ENCODE results near the gene FHIT.

Gene FHIT

DNA sequence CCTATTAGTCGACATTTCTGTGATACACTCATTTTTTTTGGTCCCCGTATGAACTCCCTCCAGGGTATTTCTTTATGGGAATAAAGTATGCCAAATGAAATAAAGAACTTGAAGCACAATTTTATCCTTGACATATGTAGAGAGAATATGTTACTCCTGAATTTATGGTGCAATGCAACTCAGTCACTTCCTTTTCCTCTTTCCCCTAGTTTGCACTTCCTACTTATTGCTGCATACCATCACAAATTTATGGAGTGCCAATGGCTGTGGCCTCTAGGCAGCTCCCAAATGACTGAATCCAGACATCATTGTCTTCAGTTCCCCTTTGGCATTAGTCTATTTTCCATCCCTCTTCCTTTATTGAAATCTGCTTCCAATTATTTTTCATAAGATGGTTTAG is 403.5 kb downstream of the FHIT start:
- DNase-seq (ENCODE audit: insufficient read length, low spot score) (no peak), FAIRE-seq (no peak)
- TF ChIP-seq, protein P1, sequence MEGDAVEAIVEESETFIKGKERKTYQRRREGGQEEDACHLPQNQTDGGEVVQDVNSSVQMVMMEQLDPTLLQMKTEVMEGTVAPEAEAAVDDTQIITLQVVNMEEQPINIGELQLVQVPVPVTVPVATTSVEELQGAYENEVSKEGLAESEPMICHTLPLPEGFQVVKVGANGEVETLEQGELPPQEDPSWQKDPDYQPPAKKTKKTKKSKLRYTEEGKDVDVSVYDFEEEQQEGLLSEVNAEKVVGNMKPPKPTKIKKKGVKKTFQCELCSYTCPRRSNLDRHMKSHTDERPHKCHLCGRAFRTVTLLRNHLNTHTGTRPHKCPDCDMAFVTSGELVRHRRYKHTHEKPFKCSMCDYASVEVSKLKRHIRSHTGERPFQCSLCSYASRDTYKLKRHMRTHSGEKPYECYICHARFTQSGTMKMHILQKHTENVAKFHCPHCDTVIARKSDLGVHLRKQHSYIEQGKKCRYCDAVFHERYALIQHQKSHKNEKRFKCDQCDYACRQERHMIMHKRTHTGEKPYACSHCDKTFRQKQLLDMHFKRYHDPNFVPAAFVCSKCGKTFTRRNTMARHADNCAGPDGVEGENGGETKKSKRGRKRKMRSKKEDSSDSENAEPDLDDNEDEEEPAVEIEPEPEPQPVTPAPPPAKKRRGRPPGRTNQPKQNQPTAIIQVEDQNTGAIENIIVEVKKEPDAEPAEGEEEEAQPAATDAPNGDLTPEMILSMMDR (IDR thresholded peaks at IDR 0.05; ENCODE audit: insufficient read depth, missing control alignments) = no peak

DNA sequence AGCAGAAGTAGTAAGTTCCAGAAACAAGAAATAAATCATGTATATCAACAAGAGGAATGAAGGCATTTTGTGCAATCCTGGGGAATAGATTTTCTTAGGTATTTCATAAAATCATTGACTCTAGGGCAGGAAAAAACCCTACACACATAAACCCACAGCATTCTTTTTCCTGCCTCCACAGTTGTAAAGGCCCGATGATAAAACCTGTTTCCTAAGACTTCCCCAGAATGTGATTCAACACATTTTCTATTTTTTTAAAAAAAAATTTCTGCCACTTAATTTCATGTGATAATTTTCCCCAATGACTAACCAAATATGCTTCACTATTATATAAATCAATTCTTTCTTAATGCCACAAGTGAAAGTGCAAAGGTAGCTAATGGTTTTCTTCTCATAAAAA is 407.0 kb downstream of the FHIT start:
- TF ChIP-seq, protein P1 (IDR thresholded peaks at IDR 0.05; ENCODE audit: insufficient read depth, missing control alignments) = no peak
- FAIRE-seq = no peak

DNA sequence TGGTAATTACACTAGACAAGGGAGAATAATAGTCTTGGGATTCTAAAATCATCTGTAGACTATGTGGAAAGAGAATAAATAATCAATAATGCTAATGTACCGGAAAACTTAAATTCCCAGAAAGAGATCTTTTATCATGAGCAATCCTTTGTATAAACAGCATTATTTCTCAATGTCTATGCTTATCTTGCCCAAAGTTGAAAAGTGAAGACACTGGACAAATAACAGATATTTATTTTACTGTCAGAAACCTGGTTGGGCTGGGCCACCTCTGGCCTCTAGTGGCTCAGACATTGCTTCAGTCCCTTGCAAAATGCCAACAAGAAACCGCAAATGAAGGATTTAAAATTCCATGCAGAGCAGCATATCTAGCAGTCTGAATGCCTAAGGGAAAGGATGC is 409.9 kb downstream of the FHIT start:
- FAIRE-seq = no peak
- TF ChIP-seq, protein P1 (IDR thresholded peaks at IDR 0.05; ENCODE audit: insufficient read depth, missing control alignments) = no peak

More for the DNA sequence above, 407.0 kb downstream of the FHIT start:
- no peak for DNase-seq (ENCODE audit: insufficient read length, low spot score)

DNA sequence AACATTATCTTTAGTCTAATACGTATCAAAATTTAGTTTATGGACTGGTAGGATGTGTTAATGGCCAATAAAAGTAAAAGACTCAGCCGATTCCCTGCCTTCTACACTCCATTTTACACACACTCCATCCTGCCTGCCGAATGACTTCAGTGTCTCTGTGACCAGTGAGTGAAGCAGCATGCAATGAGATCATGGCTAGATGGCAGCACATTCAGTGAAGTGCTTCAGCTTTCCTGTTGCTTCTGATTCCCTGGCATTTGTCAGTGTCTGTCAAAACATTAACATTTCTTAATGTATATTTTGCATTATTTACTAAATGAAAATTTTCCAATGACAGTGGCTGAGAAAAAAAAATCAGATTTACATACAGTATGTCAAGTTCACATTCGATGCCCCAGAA is 412.0 kb downstream of the FHIT start:
- TF ChIP-seq, protein P1 (IDR thresholded peaks at IDR 0.05; ENCODE audit: insufficient read depth, missing control alignments) = no peak
- FAIRE-seq = no peak
- no peak for DNase-seq (ENCODE audit: insufficient read length, low spot score)

More for the DNA sequence above, 409.9 kb downstream of the FHIT start:
- no peak for DNase-seq (ENCODE audit: insufficient read length, low spot score)

DNA sequence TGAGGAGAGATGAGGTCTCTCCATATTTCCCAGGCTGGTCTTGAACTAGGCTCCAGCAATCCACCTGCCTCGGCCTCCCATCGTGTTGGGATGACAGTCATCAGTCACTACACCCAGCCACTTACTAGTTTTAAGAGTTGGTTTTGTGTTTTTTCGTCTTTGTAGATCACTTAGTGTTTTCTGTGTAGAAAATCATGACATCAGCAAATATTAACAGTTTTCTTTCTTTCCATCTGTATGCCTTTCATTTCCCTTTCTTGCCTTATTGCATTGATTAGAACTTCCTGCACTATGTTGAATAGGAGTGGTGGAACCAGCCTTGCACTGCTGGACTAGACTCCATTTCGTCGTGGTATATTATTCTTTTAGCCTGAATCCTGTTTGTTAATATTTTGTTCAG is 415.5 kb downstream of the FHIT start:
- DNase-seq (ENCODE audit: insufficient read length, low spot score) (no peak), FAIRE-seq (no peak)
- TF ChIP-seq, protein P1 (IDR thresholded peaks at IDR 0.05; ENCODE audit: insufficient read depth, missing control alignments) = no peak

DNA sequence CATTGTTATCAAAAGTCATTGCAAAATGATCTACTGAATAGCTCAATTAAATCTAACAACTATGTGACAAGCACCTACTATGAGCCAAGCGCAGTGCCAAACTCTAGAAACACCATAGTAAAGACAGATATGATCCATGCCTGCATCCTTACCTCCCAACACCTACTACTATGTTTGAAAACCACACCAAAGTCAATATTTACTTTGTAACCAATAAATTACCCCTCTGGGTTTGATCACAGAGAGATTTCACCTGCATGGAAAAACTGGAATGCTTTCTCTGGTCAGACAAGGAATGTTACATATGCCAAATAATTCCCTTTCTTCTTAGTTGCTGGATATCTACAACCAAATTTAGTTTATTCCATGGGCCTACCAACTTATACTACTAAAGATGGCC is 422.2 kb downstream of the FHIT start:
- FAIRE-seq = no peak
- no peak for DNase-seq (ENCODE audit: insufficient read length, low spot score)
- TF ChIP-seq, protein P1 (IDR thresholded peaks at IDR 0.05; ENCODE audit: insufficient read depth, missing control alignments) = no peak

DNA sequence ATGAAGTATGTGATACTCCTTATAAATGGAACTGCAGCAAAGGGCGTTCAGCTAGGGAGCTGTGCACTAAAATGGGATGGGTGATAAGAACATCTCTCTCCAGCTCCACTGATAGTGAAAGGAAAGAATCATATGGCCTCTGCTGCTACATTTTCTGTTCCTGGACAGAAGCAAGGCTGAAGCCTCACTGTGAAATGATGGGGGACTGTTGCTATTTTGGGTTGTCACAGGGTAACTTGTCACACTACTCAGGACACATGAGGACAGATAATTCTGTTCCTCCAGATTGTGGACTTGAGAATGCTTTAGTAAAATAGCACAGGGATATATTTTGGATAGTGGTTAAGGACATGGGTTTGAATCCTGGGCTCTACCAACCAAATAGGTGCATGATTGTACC is 423.6 kb downstream of the FHIT start:
- DNase-seq (ENCODE audit: insufficient read length, low spot score) (no peak), FAIRE-seq (no peak)
- TF ChIP-seq, protein P1 (IDR thresholded peaks at IDR 0.05; ENCODE audit: insufficient read depth, missing control alignments) = no peak

Measured in D721Med (cell line).